ENCODE results near the gene CACNA1C. TPM values are rescaled to one million over a fixed set of nuclear protein-coding genes. Genes with fewer than 3 reads are reported as not detected.

CACNA1C gene
- polyA plus RNA-seq, 1 of the 3 experiments (the other 2 are of a cell fraction), result 1.5 TPM

GRCh38 chr12:2283916-2284315 is 231.1 kb downstream of the CACNA1C start:
- Histone ChIP-seq H3K9me3 (no peaks in the 10 kb centered on the region), H4K20me1 (ENCODE audit: insufficient read depth) (no peaks in the 10 kb centered on the region), H3K36me3 (replicated peaks in 1 of 2; ENCODE audit: control insufficient read depth in 1 of 2, insufficient read depth in 2 of 2, low read length in 1 of 2) (no peaks in the 10 kb centered on the region), H2AFZ (ENCODE audit: low read depth) (peak overlapping the region; percentile 53; the same call in 1 of the 2 replicates), H3K9me2 (no peaks in the 10 kb centered on the region), H3K27ac (ENCODE audit: low read depth in 2 of 2, low read length in 1 of 2) (peak overlapping the region; percentile 87 to 99), H3K79me2 (ENCODE audit: insufficient read depth) (no peaks in the 10 kb centered on the region), H3K4me3 (ENCODE audit: low read depth in 2 of 2, low read length in 1 of 2) (no peak overlapping the region), H3F3A (replicated peaks; ENCODE audit: insufficient read depth) (peaks cover 12% of the 10 kb centered on the region), H3K9ac (peak overlapping the region; percentile 47; the same call in 1 of the 2 replicates), H3K4me2 (peak overlapping the region; percentile 54; the same call in 1 of the 2 replicates), H3K4me1 (ENCODE audit: control insufficient read depth in 1 of 2, insufficient read depth in 2 of 2, low read depth in 1 of 2, low read length in 1 of 2) (peaks cover 33 to 67% of the 10 kb centered on the region in 2 experiments), H3K27me3 (ENCODE audit: insufficient read depth) (no peaks in the 10 kb centered on the region)
- no peak for DNase-seq
- ChIA-PET POLR2A (interaction anchor here (0.6 to 1.1 kb wide), 3 partner anchors 18 to 112 kb away, joined by 3 to 5 read pairs (median 3); no protein-coding TSS in a partner anchor), CTCF (interaction anchor here (0.6 to 13.7 kb wide), 24 partner anchors 12 to 638 kb away, joined by 3 to 150 read pairs (median 4); partner anchors contain the start of gene CACNA1C)
- 45% methylated on average over 6 of the region's 10 CpGs for WGBS (ENCODE audit: low lambda C conversion rate)
- TF ChIP-seq YY1 (IDR thresholded peaks at IDR 0.05; ENCODE audit: low read depth) (0 out of 2 replicates have a peak, but pooled peaks have one; percentile 11), TCF12 (IDR thresholded peaks at IDR 0.05) (no peak)

- Histone ChIP-seq H3K9me3 (no peaks in the 10 kb centered on the region), H2AFZ (ENCODE audit: low read depth) (peak overlapping the region; percentile 53; the same call in 1 of the 2 replicates), H3K79me2 (ENCODE audit: insufficient read depth) (no peaks in the 10 kb centered on the region), H3K4me2 (peak overlapping the region; percentile 54; the same call in 1 of the 2 replicates), H3K36me3 (replicated peaks in 1 of 2; ENCODE audit: control insufficient read depth in 1 of 2, insufficient read depth in 2 of 2, low read length in 1 of 2) (no peaks in the 10 kb centered on the region), H3K27ac (ENCODE audit: low read depth in 2 of 2, low read length in 1 of 2) (peak overlapping the region; percentile 87 to 99), H3K9ac (peak overlapping the region; percentile 47; the same call in 1 of the 2 replicates), H3K4me3 (ENCODE audit: low read depth in 2 of 2, low read length in 1 of 2) (peak overlapping the region; percentile 6 to 12; a peak in 2 of 4 replicates), H3K27me3 (ENCODE audit: insufficient read depth) (no peaks in the 10 kb centered on the region), H4K20me1 (ENCODE audit: insufficient read depth) (no peaks in the 10 kb centered on the region), H3F3A (replicated peaks; ENCODE audit: insufficient read depth) (peaks cover 12% of the 10 kb centered on the region), H3K9me2 (no peaks in the 10 kb centered on the region), H3K4me1 (ENCODE audit: control insufficient read depth in 1 of 2, insufficient read depth in 2 of 2, low read depth in 1 of 2, low read length in 1 of 2) (peaks cover 37 to 72% of the 10 kb centered on the region in 2 experiments)
- DNase-seq, result peak; percentile 62
- 25% methylated on average over 10 of the region's 10 CpGs for WGBS (ENCODE audit: low lambda C conversion rate)
- CTCF ChIA-PET, result interaction anchor here (0.6 to 13.7 kb wide), 26 partner anchors 12 to 639 kb away, joined by 3 to 150 read pairs (median 4); partner anchors contain the start of gene CACNA1C
- no peak for TF ChIP-seq TEAD4 (IDR thresholded peaks at IDR 0.05; ENCODE audit: borderline replicate concordance, insufficient read depth)
- TF ChIP-seq ZBTB33 (IDR thresholded peaks at IDR 0.05; ENCODE audit: borderline replicate concordance, low read depth), result 0 out of 2 replicates have a peak, but pooled peaks have one; percentile 13
- TF ChIP-seq NFIC (IDR thresholded peaks at IDR 0.05; ENCODE audit: borderline replicate concordance), result peak; percentile 60
- TF ChIP-seq FOXJ3 (CRISPR knock-in tag; IDR thresholded peaks at IDR 0.05), result peak; percentile 51; the same call in 1 of the 2 replicates
- 0 out of 2 replicates have a peak, but pooled peaks have one; percentile 31 for TF ChIP-seq POLR2AphosphoS5 (IDR thresholded peaks at IDR 0.05; ENCODE audit: low read depth, low read length)
- TF ChIP-seq FOSL2 (IDR thresholded peaks at IDR 0.05; ENCODE audit: borderline replicate concordance, low read depth), result no peak
- TF ChIP-seq RCOR1 (IDR thresholded peaks at IDR 0.05; ENCODE audit: low read length), result peak; percentile 56; the same call in 1 of the 2 replicates
- TF ChIP-seq EP300 (IDR thresholded peaks at IDR 0.05; ENCODE audit: borderline replicate concordance in 1 of 2, low read depth in 1 of 2, low read length in 1 of 2), result peak; percentile 34 to 69; a peak in 3 of 4 replicates
- TF ChIP-seq CTCF (IDR thresholded peaks at IDR 0.05), result no peak
- TF ChIP-seq TAF1 (IDR thresholded peaks at IDR 0.05; ENCODE audit: borderline replicate concordance, low read depth, low read length), result 0 out of 2 replicates have a peak, but pooled peaks have one; percentile 31
- peak; percentile 54 for TF ChIP-seq TCF12 (IDR thresholded peaks at IDR 0.05)
- POLR2A ChIA-PET, result interaction anchor here (0.6 to 1.1 kb wide), 3 partner anchors 18 to 112 kb away, joined by 3 to 5 read pairs (median 3); no protein-coding TSS in a partner anchor
Observed at GRCh38 chr12:2284321-2284813, 231.6 kb downstream of the CACNA1C start.
